HL-60 (cell line): Measurements from ENCODE around the gene ERICH4.

Source experiments
- GABPA ChIP-seq: IDR thresholded peaks from 2 replicates; pipeline ENCODE4 v1.6.1; 2012; ENCODE audit warnings: low read depth
- POLR2AphosphoS5 ChIP-seq: IDR thresholded peaks from 2 replicates; pipeline ENCODE4 v1.6.1; 2012; ENCODE audit warnings: low read depth
- TF ChIP-seq, protein P1 (sequence below): IDR thresholded peaks from one replicate; pipeline ENCODE4 v1.5.1; 2011; ENCODE audit warnings: low read length, control low read depth, inconsistent platforms; ENCODE audit not compliant: insufficient read depth

DNA sequence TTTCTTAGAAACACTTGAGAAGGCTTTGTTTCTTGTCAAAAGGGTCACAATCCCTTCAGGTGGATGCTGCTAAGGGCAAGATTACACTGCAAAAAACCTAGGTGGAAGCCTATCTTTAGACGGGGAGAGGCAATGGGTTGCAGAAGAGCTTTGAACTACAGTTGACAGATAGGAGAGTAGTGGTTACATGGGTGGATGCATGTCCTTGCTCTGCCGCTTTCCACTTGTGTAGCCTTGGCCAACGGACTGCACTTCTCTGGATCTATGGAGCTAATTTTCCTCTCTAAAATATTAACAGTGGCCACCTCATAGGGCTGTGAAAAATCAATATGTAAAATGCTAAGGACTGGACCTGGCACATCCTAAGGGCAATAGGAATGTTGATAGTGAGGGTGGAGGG, 44.4 kb upstream of the ERICH4 start:
- TF ChIP-seq POLR2AphosphoS5 = no peak
- TF ChIP-seq, protein P1, sequence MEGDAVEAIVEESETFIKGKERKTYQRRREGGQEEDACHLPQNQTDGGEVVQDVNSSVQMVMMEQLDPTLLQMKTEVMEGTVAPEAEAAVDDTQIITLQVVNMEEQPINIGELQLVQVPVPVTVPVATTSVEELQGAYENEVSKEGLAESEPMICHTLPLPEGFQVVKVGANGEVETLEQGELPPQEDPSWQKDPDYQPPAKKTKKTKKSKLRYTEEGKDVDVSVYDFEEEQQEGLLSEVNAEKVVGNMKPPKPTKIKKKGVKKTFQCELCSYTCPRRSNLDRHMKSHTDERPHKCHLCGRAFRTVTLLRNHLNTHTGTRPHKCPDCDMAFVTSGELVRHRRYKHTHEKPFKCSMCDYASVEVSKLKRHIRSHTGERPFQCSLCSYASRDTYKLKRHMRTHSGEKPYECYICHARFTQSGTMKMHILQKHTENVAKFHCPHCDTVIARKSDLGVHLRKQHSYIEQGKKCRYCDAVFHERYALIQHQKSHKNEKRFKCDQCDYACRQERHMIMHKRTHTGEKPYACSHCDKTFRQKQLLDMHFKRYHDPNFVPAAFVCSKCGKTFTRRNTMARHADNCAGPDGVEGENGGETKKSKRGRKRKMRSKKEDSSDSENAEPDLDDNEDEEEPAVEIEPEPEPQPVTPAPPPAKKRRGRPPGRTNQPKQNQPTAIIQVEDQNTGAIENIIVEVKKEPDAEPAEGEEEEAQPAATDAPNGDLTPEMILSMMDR = no peak
- no peak for TF ChIP-seq GABPA
